Endothelial cell of umbilical vein (primary cell): ENCODE results near the gene TPM2. TPM values are rescaled to one million over a fixed set of nuclear protein-coding genes. Genes with fewer than 3 reads are reported as not detected.
"Not testable (repeated sequence)": the region's sequence is repeated elsewhere in the genome, so short reads cannot be mapped to it uniquely, and the experiment has no call there.

ENCODE experiments used
- BruUV-seq: library from RNA; stranded (reverse); fragments of 400-500 nt; replicated peaks from 2 replicates; lab custom pipeline; 2021; lab: Mats Ljungman, UMichigan
- CTCF ChIA-PET: fragments of 300-600, 350-600 bp; sonication (Branson Sonifier 250); formaldehyde crosslinking; loops from one replicate; lab custom pipeline; 2021; ENCODE audit warnings: antibody characterized with exemption, inconsistent platforms; lab: Charles Lee
- POLR2A ChIA-PET: fragments of 300-600, 350-600 bp; sonication (Branson Sonifier 250); formaldehyde crosslinking; loops from one replicate; lab custom pipeline; 2021; ENCODE audit warnings: antibody characterized with exemption, inconsistent platforms; lab: Charles Lee
- DNase-seq: peaks from one replicate; pipeline ENCODE4 v3.0.0-alpha.2; 2011; ENCODE audit warnings: low read depth, low spot score
- FAIRE-seq: peaks from 2 replicates; lab custom pipeline; 2011; peaks lifted over from hg19 to GRCh38; lab: Jason Lieb, UNC
- H2AFZ ChIP-seq: 2 replicates; pipeline ENCODE4 v1.6.0; 2012; ENCODE audit warnings: low read depth, low read length, control low read depth, inconsistent platforms
- H3K27ac ChIP-seq: 2 replicates; pipeline ENCODE4 v1.5.1; 2011; ENCODE audit warnings: low read depth, mild to moderate bottlenecking, control low read depth, low read length, moderate library complexity; ENCODE audit not compliant: insufficient read depth
- H3K27me3 ChIP-seq, 2 experiments: 2 replicates each; pipeline versions ENCODE4 v1.6.0 to v1.6.1; 2011; ENCODE audit warnings: low read length in 2 of 2, mixed read lengths in 1 of 2; ENCODE audit not compliant: control insufficient read depth in 2 of 2, insufficient read depth in 2 of 2
- H3K36me3 ChIP-seq, 2 experiments: 2 replicates in 1 of 2; 3 replicates in 1 of 2; pipeline ENCODE4 v1.5.1; 2011; ENCODE audit warnings: low read length in 2 of 2, mild to moderate bottlenecking in 1 of 2, moderate library complexity in 1 of 2; ENCODE audit not compliant: control insufficient read depth in 2 of 2, insufficient read depth in 2 of 2; ENCODE audit errors: extremely low read depth in 1 of 2
- H3K4me1 ChIP-seq: 3 replicates; pipeline ENCODE4 v1.5.1; 2011; ENCODE audit warnings: mild to moderate bottlenecking, low read length; ENCODE audit not compliant: control insufficient read depth, insufficient read depth; ENCODE audit errors: extremely low read depth
- H3K4me2 ChIP-seq: 2 replicates; pipeline ENCODE4 v1.6.1; 2011; ENCODE audit warnings: low read length, control low read depth, mixed read lengths; ENCODE audit not compliant: insufficient read depth
- H3K4me3 ChIP-seq, 3 experiments: fragments of 200-600 bp in 1 of 3; sonication (generic), shearing (Covaris generic) in 1 of 3; replicated peaks in 1 of 3; 2 replicates each; pipeline ENCODE4 v1.5.1; 2011 to 2016; ENCODE audit warnings: control low read depth in 3 of 3, low read length in 3 of 3, mild to moderate bottlenecking in 2 of 3, inconsistent platforms in 1 of 3, low read depth in 1 of 3, moderate library complexity in 1 of 3; ENCODE audit not compliant: insufficient read depth in 1 of 3
- H3K79me2 ChIP-seq: 2 replicates; pipeline ENCODE4 v1.6.0; 2012; ENCODE audit warnings: low read length, inconsistent platforms; ENCODE audit not compliant: control insufficient read depth, insufficient read depth
- H3K9ac ChIP-seq: replicated peaks from 2 replicates; pipeline ENCODE3; 2011; ENCODE audit warnings: low read length, control low read depth; ENCODE audit not compliant: insufficient read depth; ENCODE audit errors: extremely low read depth
- H3K9me1 ChIP-seq: replicated peaks from 3 replicates; pipeline ENCODE4 v1.6.0; 2011; ENCODE audit warnings: mild to moderate bottlenecking, low read length; ENCODE audit not compliant: control insufficient read depth, insufficient read depth; ENCODE audit errors: extremely low read depth
- H3K9me3 ChIP-seq: replicated peaks from 2 replicates; pipeline ENCODE4 v1.5.1; 2012; ENCODE audit warnings: low read length, inconsistent platforms; ENCODE audit not compliant: control insufficient read depth, insufficient read depth
- H4K20me1 ChIP-seq: replicated peaks from 2 replicates; pipeline ENCODE3; 2011; ENCODE audit warnings: mild to moderate bottlenecking, low read length; ENCODE audit not compliant: control insufficient read depth, insufficient read depth; ENCODE audit errors: extremely low read depth
- GATA2 ChIP-seq: IDR thresholded peaks from 2 replicates; pipeline ENCODE4 v1.7.0; 2011; ENCODE audit warnings: low read depth, mild to moderate bottlenecking, moderate library complexity, mixed read lengths, low read length; ENCODE audit not compliant: insufficient read length, insufficient read depth
- JUN ChIP-seq: IDR thresholded peaks from 2 replicates; pipeline ENCODE4 v1.6.1; 2011; ENCODE audit warnings: borderline replicate concordance, low read depth; ENCODE audit not compliant: insufficient read length, insufficient read depth
- MYC ChIP-seq: IDR thresholded peaks from one replicate; pipeline ENCODE4 v1.6.1; 2011; ENCODE audit warnings: mild to moderate bottlenecking, low read depth, low read length
- POLR2AphosphoS5 ChIP-seq: IDR thresholded peaks from 2 replicates; pipeline ENCODE4 v1.6.1; 2012; ENCODE audit warnings: low read depth, mild to moderate bottlenecking, control low read depth, low read length, moderate library complexity; ENCODE audit not compliant: insufficient read depth
- dilution Hi-C: fragments of 300-500 bp; cut with MboI; formaldehyde crosslinking; loops from one replicate; pipeline ENCODE4 v1.15.0; 2019; ENCODE audit warnings: low sequenced_read_pairs; ENCODE audit not compliant: extremely low pct_ligation_motif_present
- intact Hi-C: fragments of 100-400 bp; cut with micrococcal nuclease; formaldehyde crosslinking; loops from one replicate; pipeline ENCODE4 v1.10.0; 2022
- polyA plus RNA-seq, 4 experiments: library from polyadenylated mRNA; depleted of rRNA in 3 of 4; stranded (reverse) in 3 of 4; unstranded in 1 of 4; fragments of >200 nt; gene quantifications; 2 replicates each; pipeline versions ENCODE4 v1.2.1 to v1.2.3, GENCODE V29; 2011 to 2012; ENCODE audit warnings: missing spikeins in 1 of 4
- total RNA-seq: library from RNA; stranded (reverse); gene quantifications from 2 replicates; pipeline ENCODE4 v1.2.3, GENCODE V29; 2021
- TF ChIP-seq, protein P1 (sequence below), 2 donors: IDR thresholded peaks; 1 replicate in 1 of 2; 2 replicates in 1 of 2; pipeline ENCODE4 v1.5.1; 2011; ENCODE audit warnings: low read length in 2 of 2, mild to moderate bottlenecking in 2 of 2, moderate library complexity in 2 of 2, control low read depth in 1 of 2, inconsistent platforms in 1 of 2, low read depth in 1 of 2; ENCODE audit not compliant: insufficient read depth in 1 of 2; ENCODE audit errors: extremely low read depth in 1 of 2

TPM2 gene
- total and polyA plus RNA-seq, 2 donors (not counting 3 experiments of a cell fraction or from before 2014, with no cell fraction given) = 144 to 279 TPM

DNA sequence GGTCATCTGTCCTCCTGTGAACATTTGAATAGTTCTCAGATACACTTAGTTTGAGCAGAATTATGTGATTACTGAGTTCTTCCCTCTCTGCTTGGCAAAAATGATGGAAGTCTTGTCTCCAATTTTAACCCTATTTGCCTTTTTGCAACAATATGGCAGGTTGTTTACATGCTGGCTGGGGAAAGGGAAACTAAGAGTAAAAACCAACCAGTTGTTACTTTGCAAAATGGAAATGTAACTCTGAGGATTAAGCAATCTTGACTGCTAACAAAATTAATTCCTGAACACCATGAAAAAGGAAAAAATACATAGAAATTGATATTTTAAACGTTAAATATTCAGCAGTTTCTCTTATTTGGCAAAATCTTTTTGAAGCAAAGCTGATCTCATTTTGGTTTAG, 50.1 kb downstream of the TPM2 start:
- Histone ChIP-seq H3K9me1 (no peaks in the 10 kb centered on the region), H3K4me2 (no peak overlapping the region), H3K27me3 (peaks cover 5 to 8% of the 10 kb centered on the region in 2 experiments), H3K79me2 (no peaks in the 10 kb centered on the region), H3K4me1 (no peaks in the 10 kb centered on the region), H3K27ac (no peak overlapping the region), H3K4me3 (no peak overlapping the region), H3K36me3 (no peaks in the 10 kb centered on the region), H3K9ac (no peak overlapping the region), H3K9me3 (no peaks in the 10 kb centered on the region), H2AFZ (no peak overlapping the region), H4K20me1 (no peaks in the 10 kb centered on the region)
- dilution Hi-C loops (no loop called here), intact Hi-C loops (no loop called here)
- CTCF ChIA-PET = interaction anchor here (1.3 to 1.6 kb wide), 2 partner anchors 28 to 36 kb away, joined by 3 to 4 read pairs; no protein-coding TSS in a partner anchor
- no peak for DNase-seq
- BruUV-seq = no TSS peak
- TF ChIP-seq, protein P1, sequence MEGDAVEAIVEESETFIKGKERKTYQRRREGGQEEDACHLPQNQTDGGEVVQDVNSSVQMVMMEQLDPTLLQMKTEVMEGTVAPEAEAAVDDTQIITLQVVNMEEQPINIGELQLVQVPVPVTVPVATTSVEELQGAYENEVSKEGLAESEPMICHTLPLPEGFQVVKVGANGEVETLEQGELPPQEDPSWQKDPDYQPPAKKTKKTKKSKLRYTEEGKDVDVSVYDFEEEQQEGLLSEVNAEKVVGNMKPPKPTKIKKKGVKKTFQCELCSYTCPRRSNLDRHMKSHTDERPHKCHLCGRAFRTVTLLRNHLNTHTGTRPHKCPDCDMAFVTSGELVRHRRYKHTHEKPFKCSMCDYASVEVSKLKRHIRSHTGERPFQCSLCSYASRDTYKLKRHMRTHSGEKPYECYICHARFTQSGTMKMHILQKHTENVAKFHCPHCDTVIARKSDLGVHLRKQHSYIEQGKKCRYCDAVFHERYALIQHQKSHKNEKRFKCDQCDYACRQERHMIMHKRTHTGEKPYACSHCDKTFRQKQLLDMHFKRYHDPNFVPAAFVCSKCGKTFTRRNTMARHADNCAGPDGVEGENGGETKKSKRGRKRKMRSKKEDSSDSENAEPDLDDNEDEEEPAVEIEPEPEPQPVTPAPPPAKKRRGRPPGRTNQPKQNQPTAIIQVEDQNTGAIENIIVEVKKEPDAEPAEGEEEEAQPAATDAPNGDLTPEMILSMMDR (IDR thresholded peaks at IDR 0.05; ENCODE audit: extremely low read depth in 1 of 2, insufficient read depth in 1 of 2, low read depth in 1 of 2, low read length in 2 of 2) = no peak
- TF ChIP-seq JUN = no peak
- TF ChIP-seq MYC = no peak
- no peak for TF ChIP-seq POLR2AphosphoS5
- TF ChIP-seq GATA2 = no peak
- POLR2A ChIA-PET = no interaction called here
- FAIRE-seq = no peak

DNA sequence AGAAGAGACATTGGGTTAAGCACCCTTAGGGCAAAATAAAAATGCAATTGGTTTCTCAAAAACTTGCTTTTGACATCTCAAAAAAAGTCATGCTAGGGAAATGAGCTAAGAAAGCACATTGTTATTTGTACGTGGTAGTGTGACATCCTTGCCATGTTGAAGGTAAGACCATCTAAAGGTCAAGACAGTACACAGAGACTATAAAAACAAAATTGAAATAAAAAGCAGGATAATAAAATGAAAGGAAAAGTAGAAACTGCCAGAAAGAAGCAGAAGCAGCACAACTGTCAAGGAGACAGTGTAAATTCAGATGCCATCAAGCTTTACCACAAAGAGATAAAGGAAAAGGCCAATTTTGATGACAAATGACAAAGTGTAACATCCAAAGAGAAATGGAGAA, 50.5 kb downstream of the TPM2 start:
- dilution Hi-C loops = not testable (repeated sequence)

DNA sequence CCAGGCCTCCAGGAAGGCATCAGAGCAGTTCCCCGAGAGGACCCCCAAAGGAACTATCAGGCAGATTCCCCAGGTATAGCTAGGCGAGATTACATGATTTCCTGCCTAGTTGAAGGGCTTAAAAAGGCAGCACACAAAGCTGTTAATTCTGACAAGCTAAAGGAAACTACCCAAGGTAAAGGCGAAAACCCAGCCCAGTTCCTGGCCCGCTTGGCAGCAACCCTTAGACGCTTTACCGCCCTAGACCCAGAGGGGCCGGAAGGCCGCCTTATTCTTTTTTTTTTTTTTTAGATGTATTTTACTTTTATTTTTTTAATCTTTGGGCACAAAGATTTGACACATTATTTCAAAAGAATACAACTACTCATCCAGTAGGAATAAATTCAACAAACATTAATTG, 51.0 kb downstream of the TPM2 start:
- H3K27me3 ChIP-seq, H3K9me1 ChIP-seq, BruUV-seq, H3K4me2 ChIP-seq, FAIRE-seq, H3K36me3 ChIP-seq, H3K9ac ChIP-seq, H3K4me3 ChIP-seq, POLR2A ChIA-PET, DNase-seq, H3K9me3 ChIP-seq, dilution Hi-C loops, intact Hi-C loops, H4K20me1 ChIP-seq, H2AFZ ChIP-seq, H3K79me2 ChIP-seq, H3K4me1 ChIP-seq, H3K27ac ChIP-seq: not testable (repeated sequence)
- CTCF ChIA-PET = interaction anchor here (0.6 kb wide), 1 partner anchor 245 kb away, joined by 4 read pairs; no protein-coding TSS in a partner anchor

More for the DNA sequence above, 50.5 kb downstream of the TPM2 start:
- H3K9me1 ChIP-seq, FAIRE-seq, H3K4me2 ChIP-seq, H2AFZ ChIP-seq, H3K27me3 ChIP-seq, H3K9ac ChIP-seq, H3K27ac ChIP-seq, BruUV-seq, intact Hi-C loops, H3K9me3 ChIP-seq, H3K36me3 ChIP-seq, H4K20me1 ChIP-seq, H3K4me3 ChIP-seq, H3K79me2 ChIP-seq, DNase-seq, H3K4me1 ChIP-seq, POLR2A ChIA-PET: not testable (repeated sequence)
- CTCF ChIA-PET = interaction anchor here (1.3 to 1.6 kb wide), 2 partner anchors 28 to 35 kb away, joined by 3 to 4 read pairs; no protein-coding TSS in a partner anchor
